NCI-H2107 treated with DMSO at 0.1 percent for 48 hours (cell line): ENCODE results near the gene DNAH2.
"Not testable (repeated sequence)": the region's sequence is repeated elsewhere in the genome, so short reads cannot be mapped to it uniquely, and the experiment has no call there.

Source experiments
- DNase-seq: peaks from one replicate; lab custom pipeline; 2025; ENCODE audit not compliant: unreplicated experiment; lab: John Stamatoyannopoulos, UW

Gene DNAH2

GRCh38 chr17:7864384-7864783, 146.8 kb downstream of the DNAH2 start:
- DNase-seq, result not testable (repeated sequence)

DNA sequence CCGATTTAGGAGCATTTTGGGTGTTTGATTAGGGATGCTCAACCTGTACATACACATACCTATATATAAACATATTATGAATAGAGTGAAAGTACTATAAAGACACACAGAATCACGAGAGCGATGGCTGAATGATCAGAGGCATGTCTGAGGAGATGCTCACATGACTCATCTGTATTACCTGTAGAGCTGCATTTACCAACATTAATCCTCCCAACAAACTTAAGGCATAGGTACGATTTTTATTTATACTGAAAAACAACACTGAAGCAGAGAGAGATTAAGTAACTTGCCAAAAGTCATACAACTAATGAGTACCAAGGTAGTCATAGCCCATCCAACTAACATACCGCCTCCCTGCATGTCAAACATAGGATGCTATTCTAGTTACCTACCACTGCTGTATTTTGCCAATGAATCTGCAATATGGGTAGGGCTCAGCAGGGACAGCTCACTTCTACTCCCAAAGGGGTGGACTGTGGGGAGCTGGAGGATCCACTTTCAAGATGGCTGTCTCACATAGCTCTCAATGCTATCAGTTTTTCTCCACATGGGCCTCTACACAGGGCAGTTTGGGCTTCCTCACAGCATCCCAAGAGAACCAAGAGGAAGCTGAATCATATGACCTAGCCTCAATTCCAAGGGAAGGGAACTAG, 147.6 kb downstream of the DNAH2 start:
- no peak for DNase-seq

- no peak for DNase-seq
Measured at GRCh38 chr17:7867881-7868329, 150.4 kb downstream of the DNAH2 start.

DNA sequence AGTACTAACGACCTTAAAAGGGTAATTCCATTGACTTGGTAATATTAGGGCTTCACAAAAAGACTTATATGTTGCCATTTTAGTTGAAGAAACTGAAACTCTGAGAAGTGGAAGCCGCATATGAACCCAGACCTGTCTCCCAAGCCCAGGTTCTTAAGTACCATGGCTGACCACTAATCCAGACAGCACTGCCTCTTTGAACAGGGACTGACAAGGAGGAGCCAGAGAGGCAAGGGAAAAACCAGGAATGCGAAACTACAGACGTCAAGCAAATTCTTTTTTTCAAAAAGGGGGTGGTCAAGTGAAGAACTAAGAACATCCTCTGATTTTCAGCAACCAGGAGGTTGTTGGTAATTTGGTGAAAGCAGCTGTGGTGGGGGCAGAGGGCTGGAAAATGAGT, 155.5 kb downstream of the DNAH2 start:
- no peak for DNase-seq

DNA sequence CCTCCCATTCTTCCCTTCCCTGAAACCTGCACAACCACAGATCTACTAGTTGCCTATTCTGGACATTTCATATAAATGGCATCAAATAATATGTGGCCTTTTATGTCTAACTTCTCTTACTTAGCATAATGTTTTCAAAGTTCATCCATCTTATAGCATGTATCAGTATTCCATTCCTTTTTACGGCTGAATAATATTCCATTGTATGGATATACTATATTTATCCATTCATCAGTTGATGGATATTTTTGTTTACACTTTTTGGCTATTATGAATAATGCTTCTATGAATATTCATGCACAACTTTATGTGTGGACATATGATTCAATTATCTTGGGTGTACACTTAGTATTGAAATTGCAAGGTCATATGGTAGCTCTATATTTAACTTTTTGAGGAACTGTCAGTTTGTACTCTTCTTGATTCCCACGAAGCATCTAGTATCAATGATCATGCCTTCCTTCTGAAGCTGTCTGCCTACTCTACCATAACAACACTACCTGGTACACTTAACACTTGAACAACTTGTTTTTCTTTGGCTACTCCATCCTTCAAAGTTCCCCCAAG, 158.3 kb downstream of the DNAH2 start:
- DNase-seq, result no peak

- no peak for DNase-seq
Measured at GRCh38 chr17:7878234-7878633, 160.7 kb downstream of the DNAH2 start.

- no peak for DNase-seq
Measured at GRCh38 chr17:7880076-7880868, 162.7 kb downstream of the DNAH2 start.

DNA sequence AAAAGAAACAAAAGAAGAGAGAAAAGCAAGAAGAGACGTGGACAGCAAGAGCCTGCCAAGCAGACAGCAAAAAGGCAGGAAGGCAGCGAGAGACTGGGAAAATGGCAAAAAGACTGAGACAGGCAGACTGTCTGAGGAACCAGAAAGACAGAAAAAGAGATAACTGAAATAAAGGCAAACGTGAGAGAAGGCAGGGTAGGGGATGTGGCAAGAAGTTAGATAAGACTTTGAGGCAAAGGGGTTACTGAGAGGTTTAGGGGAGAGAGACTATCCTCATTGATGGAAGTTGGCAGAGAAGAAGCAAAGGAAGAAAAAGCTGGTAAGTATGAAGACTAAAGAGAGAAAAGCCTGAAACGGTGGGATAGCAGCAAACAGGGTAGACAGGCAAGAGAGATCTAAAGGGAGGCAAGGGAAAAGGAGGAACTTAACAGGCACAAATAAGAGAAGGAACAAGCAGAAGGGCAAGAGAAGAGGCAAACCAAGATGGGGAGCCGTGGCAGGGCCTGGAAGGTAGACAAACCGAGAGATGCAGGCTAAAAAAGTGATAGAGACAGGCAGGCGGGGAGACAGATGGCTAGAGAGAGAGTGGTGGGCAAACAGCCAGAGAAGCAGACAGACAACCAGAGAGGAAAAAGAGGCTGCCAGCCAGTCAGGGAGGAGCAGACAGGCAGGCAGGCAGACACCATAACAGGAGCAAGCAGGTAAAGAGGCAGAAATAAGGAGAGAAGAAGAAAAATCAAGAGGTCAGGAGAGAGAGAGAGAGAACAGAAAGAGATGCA, 163.9 kb downstream of the DNAH2 start:
- DNase-seq, result no peak

- no peak for DNase-seq
Measured at GRCh38 chr17:7882068-7882467, 164.5 kb downstream of the DNAH2 start.

DNA sequence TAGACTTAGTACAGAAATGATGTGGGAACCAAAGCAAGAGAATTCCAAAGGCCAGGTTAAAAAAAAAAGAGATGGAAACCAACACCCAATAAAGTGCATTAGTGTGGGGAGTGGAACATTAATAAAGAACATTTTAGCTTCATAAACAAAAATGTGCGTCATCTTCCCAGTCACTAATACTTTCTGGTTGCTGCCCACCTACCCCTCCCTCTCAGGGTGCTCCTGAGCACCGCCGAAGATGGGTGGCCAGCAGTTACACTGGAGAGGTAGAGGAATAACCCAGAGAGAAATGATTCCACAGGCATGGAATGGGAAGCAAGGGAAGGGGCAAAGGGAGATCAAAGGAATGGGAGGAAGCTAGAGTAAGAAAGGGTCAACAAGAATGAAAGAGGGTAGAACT, 165.1 kb downstream of the DNAH2 start:
- DNase-seq, result no peak
